ENCODE results near the gene FXYD3.
A peak's percentile ranks its signal among the peaks of the same experiment; 100 is the strongest.
"Not testable (repeated sequence)": the region's sequence is repeated elsewhere in the genome, so short reads cannot be mapped to it uniquely, and the experiment has no call there.

The FXYD3 gene

GRCh38 chr19:35120492-35120891 is 4.9 kb downstream of the FXYD3 start:
- no peak for TF ChIP-seq ZNF274 (IDR thresholded peaks at IDR 0.05; ENCODE audit: low read depth, low read length)
- no peak overlapping the region for H3K4me3 ChIP-seq (ENCODE audit: low read length)

- no peak for TF ChIP-seq ZNF274 (IDR thresholded peaks at IDR 0.05; ENCODE audit: low read depth, low read length)
Measured at GRCh38 chr19:35120898-35121297, 5.3 kb downstream of the FXYD3 start.

GRCh38 chr19:35122687-35123551 is 7.3 kb downstream of the FXYD3 start:
- no peak overlapping the region for H3K4me3 ChIP-seq (ENCODE audit: low read length)
- no peak for TF ChIP-seq ZNF274 (IDR thresholded peaks at IDR 0.05; ENCODE audit: low read depth, low read length)

More at GRCh38 chr19:35120898-35121297, 5.3 kb downstream of the FXYD3 start:
- no peak overlapping the region for H3K4me3 ChIP-seq (ENCODE audit: low read length)

- TF ChIP-seq ZNF274 (IDR thresholded peaks at IDR 0.05; ENCODE audit: low read depth, low read length) = no peak
- H3K4me3 ChIP-seq (ENCODE audit: low read length) = no peak overlapping the region
Measured at GRCh38 chr19:35123573-35123972, 8.0 kb downstream of the FXYD3 start.

GRCh38 chr19:35124098-35125060 is 8.8 kb downstream of the FXYD3 start:
- TF ChIP-seq ZNF274 (IDR thresholded peaks at IDR 0.05; ENCODE audit: low read depth, low read length) = no peak
- H3K4me3 ChIP-seq (ENCODE audit: low read length) = peak overlapping the region; percentile 40; the same call in 1 of the 2 replicates

GRCh38 chr19:35125270-35125717 is 9.7 kb downstream of the FXYD3 start:
- H3K4me3 ChIP-seq (ENCODE audit: low read length) = no peak overlapping the region
- TF ChIP-seq ZNF274 (IDR thresholded peaks at IDR 0.05; ENCODE audit: low read depth, low read length) = no peak

- no peak overlapping the region for H3K4me3 ChIP-seq (ENCODE audit: low read length)
- no peak for TF ChIP-seq ZNF274 (IDR thresholded peaks at IDR 0.05; ENCODE audit: low read depth, low read length)
Measured at GRCh38 chr19:35125749-35126623, 10.4 kb downstream of the FXYD3 start.

GRCh38 chr19:35126624-35126959 is 11.0 kb downstream of the FXYD3 start:
- TF ChIP-seq ZNF274 (IDR thresholded peaks at IDR 0.05; ENCODE audit: low read depth, low read length) = no peak
- no peak overlapping the region for H3K4me3 ChIP-seq (ENCODE audit: low read length)

- H3K4me3 ChIP-seq (ENCODE audit: low read length) = no peak overlapping the region
- TF ChIP-seq ZNF274 (IDR thresholded peaks at IDR 0.05; ENCODE audit: low read depth, low read length) = no peak
Measured at GRCh38 chr19:35127871-35128270, 12.2 kb downstream of the FXYD3 start.

GRCh38 chr19:35128398-35129057 is 12.9 kb downstream of the FXYD3 start:
- no peak overlapping the region for H3K4me3 ChIP-seq (ENCODE audit: low read length)
- no peak for TF ChIP-seq ZNF274 (IDR thresholded peaks at IDR 0.05; ENCODE audit: low read depth, low read length)

- H3K4me3 ChIP-seq (ENCODE audit: low read length) = not testable (repeated sequence)
Measured at GRCh38 chr19:35129724-35130274, 14.2 kb downstream of the FXYD3 start.

- no peak for TF ChIP-seq ZNF274 (IDR thresholded peaks at IDR 0.05; ENCODE audit: low read depth, low read length)
Measured at GRCh38 chr19:35130761-35131720, 15.4 kb downstream of the FXYD3 start.

More at GRCh38 chr19:35130761-35131720, 15.4 kb downstream of the FXYD3 start:
- H3K4me3 ChIP-seq (ENCODE audit: low read length) = no peak overlapping the region
